Effector memory CD4-positive, alpha-beta T cell (primary cell): ENCODE data around the gene TNFRSF21.

Experiments
- DNase-seq, 3 donors: peaks; one replicate each; pipeline ENCODE4 v3.0.0-alpha.2; 2020
- H3K27ac ChIP-seq: 2 replicates; pipeline ENCODE4 v1.7.0; 2013; ENCODE audit warnings: mild to moderate bottlenecking, low read length, moderate library complexity; ENCODE audit not compliant: insufficient read depth, poor library complexity, severe bottlenecking
- H3K27me3 ChIP-seq: replicated peaks from 2 replicates; pipeline ENCODE4 v1.7.0; 2013; ENCODE audit warnings: mild to moderate bottlenecking, low read length; ENCODE audit not compliant: insufficient read depth, control insufficient read depth, poor library complexity, severe bottlenecking
- H3K36me3 ChIP-seq: 2 replicates; pipeline ENCODE4 v1.7.0; 2013; ENCODE audit warnings: mild to moderate bottlenecking, low read length, moderate library complexity; ENCODE audit not compliant: control insufficient read depth, insufficient read depth
- H3K4me1 ChIP-seq: 2 replicates; pipeline ENCODE4 v1.7.0; 2013; ENCODE audit warnings: low read length, mild to moderate bottlenecking; ENCODE audit not compliant: control insufficient read depth, insufficient read depth, poor library complexity, severe bottlenecking
- H3K4me3 ChIP-seq: 2 replicates; pipeline ENCODE4 v1.7.0; 2013; ENCODE audit warnings: low read length, low read depth, mild to moderate bottlenecking; ENCODE audit not compliant: insufficient read depth, poor library complexity, severe bottlenecking
- H3K9me3 ChIP-seq: 2 replicates; pipeline ENCODE4 v1.7.0; 2013; ENCODE audit warnings: mild to moderate bottlenecking, low read length, moderate library complexity; ENCODE audit not compliant: control insufficient read depth

TNFRSF21 gene

GRCh38 chr6:47307362-47308197 is 2.1 kb downstream of the TNFRSF21 start:
- Histone ChIP-seq H3K4me3 (no peak overlapping the region), H3K4me1 (peaks cover 15% of the 10 kb centered on the region), H3K36me3 (no peaks in the 10 kb centered on the region), H3K27me3 (peaks cover 11% of the 10 kb centered on the region), H3K9me3 (no peaks in the 10 kb centered on the region), H3K27ac (no peak overlapping the region)
- no peak for DNase-seq

GRCh38 chr6:47306887-47307286 is 2.8 kb downstream of the TNFRSF21 start:
- Histone ChIP-seq H3K9me3 (no peaks in the 10 kb centered on the region), H3K36me3 (no peaks in the 10 kb centered on the region), H3K4me1 (peaks cover 15% of the 10 kb centered on the region), H3K4me3 (no peak overlapping the region), H3K27ac (no peak overlapping the region), H3K27me3 (peaks cover 11% of the 10 kb centered on the region)
- no peak for DNase-seq

DNA sequence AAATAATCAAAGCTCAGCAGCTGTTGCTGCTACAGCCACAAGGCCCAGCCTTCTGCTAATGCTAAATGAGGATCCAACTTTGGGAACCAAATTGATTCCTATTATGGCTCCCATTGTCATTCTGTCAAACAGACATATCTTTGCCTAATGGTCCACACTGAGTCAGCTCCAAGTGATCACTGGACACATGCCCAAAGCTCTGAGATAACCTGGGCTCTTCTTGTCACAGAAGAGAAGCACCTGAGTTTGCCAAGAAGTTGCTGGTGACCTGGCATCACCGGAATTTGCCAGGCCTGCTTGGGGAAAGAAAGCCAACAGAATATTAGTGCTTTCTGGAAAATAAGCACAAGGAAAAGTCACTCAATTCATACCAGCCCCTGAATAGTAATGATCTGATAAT is 5.8 kb downstream of the TNFRSF21 start:
- no peak for DNase-seq
- peaks cover 9% of the 10 kb centered on the region for H3K27me3 ChIP-seq
- no peaks in the 10 kb centered on the region for H3K9me3 ChIP-seq
- H3K27ac ChIP-seq: no peak overlapping the region
- no peaks in the 10 kb centered on the region for H3K36me3 ChIP-seq
- no peak overlapping the region for H3K4me3 ChIP-seq
- H3K4me1 ChIP-seq: peaks cover 5% of the 10 kb centered on the region

GRCh38 chr6:47303342-47303741 is 6.4 kb downstream of the TNFRSF21 start:
- Histone ChIP-seq H3K4me3 (no peak overlapping the region), H3K9me3 (no peaks in the 10 kb centered on the region), H3K27me3 (peaks cover 4% of the 10 kb centered on the region), H3K27ac (no peak overlapping the region), H3K4me1 (no peaks in the 10 kb centered on the region), H3K36me3 (no peaks in the 10 kb centered on the region)
- DNase-seq: no peak

- H3K27me3 ChIP-seq: no peaks in the 10 kb centered on the region
- no peak for DNase-seq
- H3K4me3 ChIP-seq: no peak overlapping the region
- no peak overlapping the region for H3K27ac ChIP-seq
- no peaks in the 10 kb centered on the region for H3K4me1 ChIP-seq
- no peaks in the 10 kb centered on the region for H3K36me3 ChIP-seq
- H3K9me3 ChIP-seq: no peaks in the 10 kb centered on the region
Measured at GRCh38 chr6:47302043-47302442, 7.7 kb downstream of the TNFRSF21 start.

DNA sequence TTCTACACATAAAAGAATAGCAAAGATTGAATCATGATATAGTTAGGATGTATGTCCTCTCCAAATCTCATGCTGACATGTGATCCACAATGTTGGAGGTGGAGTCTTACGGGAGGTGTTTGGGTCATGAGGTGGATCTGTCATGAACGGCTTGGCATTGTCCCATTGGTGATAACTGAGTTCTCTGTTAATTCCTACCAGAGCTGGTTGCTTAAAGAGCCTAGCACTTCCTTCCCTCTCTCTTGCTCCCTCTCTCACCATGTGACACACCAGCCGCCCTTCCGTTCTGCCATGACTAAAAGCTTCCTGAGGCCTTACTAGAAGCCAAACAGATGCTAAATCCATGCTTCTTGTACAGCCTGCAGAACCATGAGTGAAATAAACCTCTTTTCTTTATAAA is 8.3 kb downstream of the TNFRSF21 start:
- H3K36me3 ChIP-seq: no peaks in the 10 kb centered on the region
- no peaks in the 10 kb centered on the region for H3K9me3 ChIP-seq

DNA sequence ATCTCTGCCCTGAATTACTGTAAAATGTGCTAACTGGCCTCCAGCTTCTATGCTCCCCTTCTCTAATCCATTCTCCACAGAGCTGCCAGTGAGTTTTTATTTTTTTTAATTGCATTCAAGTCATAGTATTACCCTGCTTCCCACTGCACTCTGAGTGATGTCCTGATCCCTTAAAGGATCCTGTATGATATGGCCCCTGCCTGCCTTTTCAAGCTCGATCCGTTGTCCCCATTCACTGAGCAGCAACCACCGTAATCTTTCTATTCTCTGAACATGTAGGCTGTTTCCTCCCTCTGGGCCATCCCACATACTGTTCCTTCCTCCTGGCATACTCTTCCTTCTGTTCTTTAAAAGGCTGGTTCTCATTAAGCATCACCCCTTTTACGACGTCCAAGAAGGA is 9.3 kb downstream of the TNFRSF21 start:
- Histone ChIP-seq H3K36me3 (no peaks in the 10 kb centered on the region), H3K9me3 (no peaks in the 10 kb centered on the region), H3K4me1 (no peaks in the 10 kb centered on the region), H3K27ac (no peak overlapping the region), H3K4me3 (no peak overlapping the region), H3K27me3 (no peaks in the 10 kb centered on the region)
- no peak for DNase-seq

More for the DNA sequence above, 8.3 kb downstream of the TNFRSF21 start:
- Histone ChIP-seq H3K27ac (no peak overlapping the region), H3K4me3 (no peak overlapping the region), H3K27me3 (no peaks in the 10 kb centered on the region), H3K4me1 (no peaks in the 10 kb centered on the region)
- no peak for DNase-seq

- H3K27me3 ChIP-seq: no peaks in the 10 kb centered on the region
- H3K27ac ChIP-seq: no peak overlapping the region
- H3K9me3 ChIP-seq: no peaks in the 10 kb centered on the region
- no peak overlapping the region for H3K4me3 ChIP-seq
- H3K4me1 ChIP-seq: no peaks in the 10 kb centered on the region
- no peaks in the 10 kb centered on the region for H3K36me3 ChIP-seq
- no peak for DNase-seq
Measured at GRCh38 chr6:47299965-47300364, 9.7 kb downstream of the TNFRSF21 start.

DNA sequence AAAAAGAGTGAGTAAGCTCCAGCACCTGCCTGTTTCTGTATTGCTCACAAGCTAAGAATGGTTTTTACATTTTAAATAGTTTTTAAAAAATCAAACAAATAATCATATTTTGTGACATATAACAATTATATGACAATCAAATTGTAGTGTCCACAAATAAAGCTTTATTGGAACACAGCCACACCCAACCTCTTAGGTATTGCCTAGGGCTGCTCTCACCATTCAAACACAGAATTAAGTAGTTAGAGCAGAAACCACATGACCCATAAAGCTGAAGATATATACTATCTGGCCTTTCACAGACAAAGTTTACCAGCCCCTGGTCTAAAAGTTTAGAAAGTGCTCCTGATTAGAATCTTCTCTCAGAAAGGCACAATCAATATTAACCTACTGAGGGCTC is 11.2 kb downstream of the TNFRSF21 start:
- Histone ChIP-seq H3K27ac (no peak overlapping the region), H3K4me3 (no peak overlapping the region), H3K36me3 (no peaks in the 10 kb centered on the region), H3K9me3 (no peaks in the 10 kb centered on the region), H3K4me1 (no peaks in the 10 kb centered on the region), H3K27me3 (no peaks in the 10 kb centered on the region)
- no peak for DNase-seq

- no peak for DNase-seq
- Histone ChIP-seq H3K27ac (no peak overlapping the region), H3K4me3 (no peak overlapping the region), H3K36me3 (no peaks in the 10 kb centered on the region), H3K9me3 (no peaks in the 10 kb centered on the region), H3K27me3 (no peaks in the 10 kb centered on the region), H3K4me1 (no peaks in the 10 kb centered on the region)
Measured at GRCh38 chr6:47294990-47295389, 14.7 kb downstream of the TNFRSF21 start.
